Neural progenitor cell (in vitro differentiated cells): ENCODE measurements around the gene SCAF8. TPM values are rescaled to one million over a fixed set of nuclear protein-coding genes. Genes with fewer than 3 reads are reported as not detected.

ENCODE experiments used
- DNase-seq: peaks from one replicate; pipeline ENCODE4 v3.0.0-alpha.2; 2016; ENCODE audit warnings: low spot score
- H2AFZ ChIP-seq: fragments of 200-600 bp; sonication (generic); replicated peaks from 2 replicates; pipeline ENCODE4 v1.6.1; 2016; ENCODE audit warnings: antibody characterized with exemption
- H3F3A ChIP-seq: fragments of 200-600 bp; sonication (generic); 2 replicates; pipeline ENCODE4 v1.6.1; 2016; ENCODE audit warnings: antibody characterized with exemption, low read depth
- H3K27ac ChIP-seq: fragments of 200-600 bp; sonication (generic); 2 replicates; pipeline ENCODE4 v1.5.1; 2016; ENCODE audit warnings: mild to moderate bottlenecking
- H3K27me3 ChIP-seq: fragments of 200-600 bp; sonication (generic); 2 replicates; pipeline ENCODE4 v1.6.1; 2016; ENCODE audit warnings: mild to moderate bottlenecking, moderate library complexity
- H3K36me3 ChIP-seq: fragments of 200-600 bp; sonication (generic); 2 replicates; pipeline ENCODE4 v1.5.1; 2016
- H3K4me1 ChIP-seq: fragments of 200-600 bp; sonication (generic); 2 replicates; pipeline ENCODE4 v1.6.1; 2016; ENCODE audit warnings: mixed run types
- H3K4me2 ChIP-seq: fragments of 200-600 bp; sonication (generic); 2 replicates; pipeline ENCODE4 v1.6.1; 2016
- H3K4me3 ChIP-seq: fragments of 200-600 bp; sonication (generic); 2 replicates; pipeline ENCODE4 v1.5.1; 2016
- H3K79me2 ChIP-seq: fragments of 200-600 bp; sonication (generic); 2 replicates; pipeline ENCODE4 v1.6.1; 2016; ENCODE audit warnings: low read depth
- H3K9ac ChIP-seq: fragments of 200-600 bp; sonication (generic); 2 replicates; pipeline ENCODE4 v1.6.1; 2016
- H3K9me3 ChIP-seq: fragments of 200-600 bp; sonication (generic); 2 replicates; pipeline ENCODE4 v1.5.1; 2016; ENCODE audit warnings: low read depth
- H4K20me1 ChIP-seq: fragments of 200-600 bp; sonication (generic); 2 replicates; pipeline ENCODE4 v1.6.1; 2016; ENCODE audit warnings: low read depth
- H3K27ac Mint-ChIP-seq: 3 replicates; pipeline ENCODE4 v1.8.0; 2021; ENCODE audit warnings: mixed read lengths
- H3K27me3 Mint-ChIP-seq: 2 replicates; pipeline ENCODE4 v1.8.0; 2022; ENCODE audit warnings: low read depth, mild to moderate bottlenecking, inconsistent platforms, moderate library complexity, mixed read lengths; ENCODE audit not compliant: insufficient read depth
- H3K36me3 Mint-ChIP-seq: 3 replicates; pipeline ENCODE4 v1.8.0; 2021; ENCODE audit warnings: mixed read lengths
- H3K4me1 Mint-ChIP-seq: 3 replicates; pipeline ENCODE4 v1.8.0; 2021; ENCODE audit warnings: mixed read lengths
- H3K4me3 Mint-ChIP-seq: 3 replicates; pipeline ENCODE4 v1.8.0; 2021; ENCODE audit warnings: mild to moderate bottlenecking, moderate library complexity, mixed read lengths
- H3K9me3 Mint-ChIP-seq: 3 replicates; pipeline ENCODE4 v1.8.0; 2020; ENCODE audit warnings: mixed read lengths
- CTCF ChIP-seq: fragments of 200-600 bp; sonication (generic); IDR thresholded peaks from 2 replicates; pipeline ENCODE4 v1.5.1; 2017; ENCODE audit warnings: antibody characterized with exemption, mild to moderate bottlenecking
- EZH2 ChIP-seq: fragments of 200-600 bp; sonication (generic); IDR thresholded peaks from 2 replicates; pipeline ENCODE4 v1.6.1; 2017; ENCODE audit warnings: antibody characterized with exemption, mild to moderate bottlenecking, moderate library complexity
- EZH2phosphoT487 ChIP-seq: fragments of 200-600 bp; sonication (generic); IDR thresholded peaks from 2 replicates; pipeline ENCODE4 v1.6.1; 2017; ENCODE audit warnings: antibody characterized with exemption
- total RNA-seq: library from RNA; depleted of rRNA; stranded (reverse); fragments of >200 nt; gene quantifications from 2 replicates; pipeline ENCODE4 v1.2.3, GENCODE V29; 2015; ENCODE audit warnings: low replicate concordance

SCAF8 gene
- total RNA-seq, 1 donor from 2014 or later = 62.1 TPM

GRCh38 chr6:154754152-154754551 is 20.9 kb downstream of the SCAF8 start:
- Histone ChIP-seq H3K4me1 (peaks cover 18% of the 10 kb centered on the region), H3F3A (peaks cover 29% of the 10 kb centered on the region), H3K9me3 (no peaks in the 10 kb centered on the region), H3K4me3 (no peak overlapping the region), H3K79me2 (peaks cover 100% of the 10 kb centered on the region), H4K20me1 (peaks cover 96% of the 10 kb centered on the region), H3K9ac (no peak overlapping the region), H2AFZ (no peak overlapping the region), H3K27ac (no peak overlapping the region), H3K4me2 (no peak overlapping the region), H3K27me3 (no peaks in the 10 kb centered on the region), H3K36me3 (no peaks in the 10 kb centered on the region)
- H3K9me3 Mint-ChIP-seq = peaks cover 11% of the 10 kb centered on the region
- H3K27me3 Mint-ChIP-seq = peaks cover 4% of the 10 kb centered on the region
- H3K4me1 Mint-ChIP-seq = peaks cover 4% of the 10 kb centered on the region
- H3K27ac Mint-ChIP-seq = no peak overlapping the region
- H3K4me3 Mint-ChIP-seq = no peak overlapping the region
- TF ChIP-seq EZH2 (no peak), EZH2phosphoT487 (no peak), CTCF (no peak)
- H3K36me3 Mint-ChIP-seq = peaks cover 49% of the 10 kb centered on the region
- no peak for DNase-seq

- Histone ChIP-seq H4K20me1 (peaks cover 71% of the 10 kb centered on the region), H3K36me3 (no peaks in the 10 kb centered on the region), H3F3A (peaks cover 29% of the 10 kb centered on the region), H3K4me1 (peaks cover 18% of the 10 kb centered on the region), H3K79me2 (peaks cover 100% of the 10 kb centered on the region), H3K27me3 (no peaks in the 10 kb centered on the region), H3K9ac (no peak overlapping the region), H3K4me2 (peak overlapping the region; percentile 40), H3K9me3 (no peaks in the 10 kb centered on the region), H3K27ac (peak overlapping the region; percentile 79), H2AFZ (no peak overlapping the region), H3K4me3 (no peak overlapping the region)
- Mint-ChIP-seq H3K27ac (no peak overlapping the region), H3K27me3 (peaks cover 2% of the 10 kb centered on the region), H3K36me3 (peaks cover 36% of the 10 kb centered on the region), H3K4me1 (peaks cover 4% of the 10 kb centered on the region), H3K9me3 (peaks cover 16% of the 10 kb centered on the region), H3K4me3 (no peak overlapping the region)
- TF ChIP-seq EZH2phosphoT487 (no peak), EZH2 (no peak), CTCF (no peak)
- no peak for DNase-seq
These were observed 24.3 kb downstream of the SCAF8 start for GRCh38 chr6:154757352-154758050.

GRCh38 chr6:154758125-154758524 is 24.9 kb downstream of the SCAF8 start:
- H3K27ac Mint-ChIP-seq = no peak overlapping the region
- H3K27me3 Mint-ChIP-seq = peaks cover 2% of the 10 kb centered on the region

More at GRCh38 chr6:154758125-154758524, 24.9 kb downstream of the SCAF8 start:
- no peaks in the 10 kb centered on the region for H3K27me3 ChIP-seq
- no peak overlapping the region for H3K4me3 ChIP-seq
- H3K4me1 Mint-ChIP-seq = peaks cover 4% of the 10 kb centered on the region
- H3K4me3 Mint-ChIP-seq = no peak overlapping the region
- no peak for DNase-seq
- H2AFZ ChIP-seq = no peak overlapping the region
- peaks cover 39% of the 10 kb centered on the region for H3K36me3 Mint-ChIP-seq
- peak overlapping the region; percentile 40 for H3K4me2 ChIP-seq
- TF ChIP-seq EZH2 (no peak), EZH2phosphoT487 (no peak), CTCF (no peak)
- H3K79me2 ChIP-seq = peaks cover 100% of the 10 kb centered on the region
- peaks cover 16% of the 10 kb centered on the region for H3K9me3 Mint-ChIP-seq
- H3K9me3 ChIP-seq = no peaks in the 10 kb centered on the region
- H3F3A ChIP-seq = peaks cover 29% of the 10 kb centered on the region
- peaks cover 70% of the 10 kb centered on the region for H4K20me1 ChIP-seq
- no peak overlapping the region for H3K9ac ChIP-seq
- peak overlapping the region; percentile 79 for H3K27ac ChIP-seq
- no peaks in the 10 kb centered on the region for H3K36me3 ChIP-seq
- H3K4me1 ChIP-seq = peaks cover 23% of the 10 kb centered on the region
